GM12865 (cell line): ENCODE measurements around the gene CDC14A.

Experiments
- DNase-seq: peaks from one replicate; pipeline ENCODE4 v3.0.0; 2010; ENCODE audit warnings: low read depth
- H3K4me3 ChIP-seq: 2 replicates; pipeline ENCODE4 v1.5.1; 2011; ENCODE audit warnings: mild to moderate bottlenecking, low read depth, low read length, control low read depth
- CTCF ChIP-seq: IDR thresholded peaks from 2 replicates; pipeline ENCODE4 v1.5.1; 2011; ENCODE audit warnings: low read length, control low read depth, low read depth, inconsistent platforms; ENCODE audit not compliant: insufficient read depth; ENCODE audit errors: missing control alignments

CDC14A gene

GRCh38 chr1:100431954-100432353 lies 79.6 kb downstream of the CDC14A start:
- no peak for TF ChIP-seq CTCF
- DNase-seq, result no peak
- H3K4me3 ChIP-seq, result no peak overlapping the region

- H3K4me3 ChIP-seq, result no peak overlapping the region
- no peak for TF ChIP-seq CTCF
- DNase-seq, result no peak
Measured at GRCh38 chr1:100433563-100433962, 81.3 kb downstream of the CDC14A start.

GRCh38 chr1:100434831-100435230 lies 82.5 kb downstream of the CDC14A start:
- no peak overlapping the region for H3K4me3 ChIP-seq
- DNase-seq, result peak; percentile 9
- TF ChIP-seq CTCF, result no peak

GRCh38 chr1:100438375-100438774 lies 86.1 kb downstream of the CDC14A start:
- DNase-seq, result no peak
- TF ChIP-seq CTCF, result no peak
- no peak overlapping the region for H3K4me3 ChIP-seq

- TF ChIP-seq CTCF, result no peak
Measured at GRCh38 chr1:100438789-100439188, 86.5 kb downstream of the CDC14A start.

GRCh38 chr1:100440075-100440809 lies 87.9 kb downstream of the CDC14A start:
- DNase-seq, result peak; percentile 14
- H3K4me3 ChIP-seq, result no peak overlapping the region
- TF ChIP-seq CTCF, result no peak

More at GRCh38 chr1:100438789-100439188, 86.5 kb downstream of the CDC14A start:
- no peak overlapping the region for H3K4me3 ChIP-seq
- no peak for DNase-seq

GRCh38 chr1:100441146-100441545 lies 88.8 kb downstream of the CDC14A start:
- no peak for DNase-seq
- TF ChIP-seq CTCF, result no peak
- no peak overlapping the region for H3K4me3 ChIP-seq
